HG02798 (cell line): ENCODE data around the gene MTSS2.
"Not testable (repeated sequence)": the region's sequence is repeated elsewhere in the genome, so short reads cannot be mapped to it uniquely, and the experiment has no call there.

Source experiments
- ATAC-seq: cut with Tn5 transposase; IDR thresholded peaks from one replicate; pipeline ENCODE4 v1.9.1; 2021; ENCODE audit warnings: mild to moderate bottlenecking; ENCODE audit not compliant: unreplicated experiment, poor library complexity

The MTSS2 gene

GRCh38 chr16:70657956-70658355 is 27.9 kb downstream of the MTSS2 start:
- ATAC-seq: no peak

GRCh38 chr16:70656712-70657263 is 29.1 kb downstream of the MTSS2 start:
- no peak for ATAC-seq

- no peak for ATAC-seq
These were observed 29.7 kb downstream of the MTSS2 start for GRCh38 chr16:70656065-70656711.

- ATAC-seq: peak; percentile 66
These were observed 31.8 kb downstream of the MTSS2 start for GRCh38 chr16:70653809-70654771.

- no peak for ATAC-seq
These were observed 32.4 kb downstream of the MTSS2 start for GRCh38 chr16:70653406-70653805.

- ATAC-seq: no peak
These were observed 33.5 kb downstream of the MTSS2 start for GRCh38 chr16:70652322-70652721.

- ATAC-seq: no peak
These were observed 34.3 kb downstream of the MTSS2 start for GRCh38 chr16:70651524-70651923.

- ATAC-seq: no peak
These were observed 35.6 kb downstream of the MTSS2 start for GRCh38 chr16:70650216-70650615.

GRCh38 chr16:70649300-70649699 is 36.6 kb downstream of the MTSS2 start:
- no peak for ATAC-seq

GRCh38 chr16:70648606-70649005 is 37.2 kb downstream of the MTSS2 start:
- ATAC-seq: no peak

GRCh38 chr16:70647441-70648359 is 38.2 kb downstream of the MTSS2 start:
- no peak for ATAC-seq

GRCh38 chr16:70646260-70647241 is 39.3 kb downstream of the MTSS2 start, which contains the start of gene IL34:
IL34 (plus strand) TSS chr16:70646559; CDS start chr16:70646948, 389 bp downstream.
- ATAC-seq: no peak

- ATAC-seq: no peak
These were observed 40.9 kb downstream of the MTSS2 start for GRCh38 chr16:70644763-70645597.

GRCh38 chr16:70643264-70643663 is 42.6 kb downstream of the MTSS2 start:
- ATAC-seq: not testable (repeated sequence)

- no peak for ATAC-seq
These were observed 43.2 kb downstream of the MTSS2 start for GRCh38 chr16:70642633-70643032.

- ATAC-seq: no peak
These were observed 46.8 kb downstream of the MTSS2 start for GRCh38 chr16:70638814-70639792.
